NCI-H748 (cell line): Measurements from ENCODE around the gene LEMD2.

Experiments used
- DNase-seq: peaks from one replicate; lab custom pipeline; 2025; ENCODE audit not compliant: unreplicated experiment; lab: John Stamatoyannopoulos, UW

Gene LEMD2

DNA sequence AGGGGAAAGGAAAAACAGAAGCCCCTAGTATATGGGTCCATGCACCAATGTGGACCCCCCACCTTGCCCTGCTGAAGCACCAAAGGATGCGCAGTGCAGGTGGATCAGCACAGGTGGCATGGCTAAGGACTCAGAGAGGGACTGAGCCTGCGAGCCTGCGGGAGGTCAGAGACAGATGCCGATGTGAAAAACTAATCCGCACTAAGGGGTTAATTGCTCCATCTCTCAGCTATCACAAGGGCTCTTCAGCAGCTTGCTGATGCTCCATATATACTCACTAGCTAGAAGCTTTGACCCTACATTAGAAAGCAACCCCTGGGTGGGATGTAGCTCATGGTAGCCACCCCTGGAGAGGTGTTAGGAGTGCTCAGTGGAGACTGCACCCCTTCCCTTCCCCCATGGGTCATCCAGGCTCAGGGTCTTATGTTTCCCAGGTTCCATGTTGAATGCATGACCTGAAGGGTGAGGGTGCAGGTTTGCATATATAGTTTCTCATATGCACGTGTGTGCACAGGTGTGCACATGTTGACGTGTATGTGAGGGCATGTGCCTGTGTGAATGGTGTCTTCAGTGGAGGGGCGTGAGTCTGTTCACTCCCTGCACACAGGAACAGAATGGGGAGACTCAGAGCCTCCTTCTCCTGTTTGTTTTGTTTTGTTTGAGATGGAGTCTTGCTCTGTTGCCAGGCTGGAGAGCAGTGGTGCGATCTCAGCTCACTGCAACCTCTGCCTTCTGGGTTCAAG lies 28.9 kb downstream of the LEMD2 start:
- no peak for DNase-seq

DNA sequence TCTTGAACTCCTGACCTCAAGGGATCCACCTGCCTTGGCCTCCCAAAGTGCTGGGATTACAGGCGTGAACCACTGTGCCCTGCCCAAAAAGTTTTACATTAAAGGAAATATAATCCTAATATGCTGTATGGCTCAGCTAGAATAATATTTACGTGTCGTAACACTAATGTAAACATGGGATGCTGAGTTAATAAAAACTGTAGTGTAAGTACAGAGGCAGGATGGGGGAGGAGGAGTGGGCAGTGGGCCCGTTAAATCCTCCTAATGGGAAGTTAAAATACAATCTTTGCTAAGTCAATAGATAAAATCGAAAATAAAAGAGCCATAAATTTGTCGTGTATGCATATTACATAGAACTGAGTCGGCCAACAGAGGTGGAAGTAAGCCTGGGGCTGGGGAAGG lies 30.1 kb downstream of the LEMD2 start:
- DNase-seq: peak; percentile 27

DNA sequence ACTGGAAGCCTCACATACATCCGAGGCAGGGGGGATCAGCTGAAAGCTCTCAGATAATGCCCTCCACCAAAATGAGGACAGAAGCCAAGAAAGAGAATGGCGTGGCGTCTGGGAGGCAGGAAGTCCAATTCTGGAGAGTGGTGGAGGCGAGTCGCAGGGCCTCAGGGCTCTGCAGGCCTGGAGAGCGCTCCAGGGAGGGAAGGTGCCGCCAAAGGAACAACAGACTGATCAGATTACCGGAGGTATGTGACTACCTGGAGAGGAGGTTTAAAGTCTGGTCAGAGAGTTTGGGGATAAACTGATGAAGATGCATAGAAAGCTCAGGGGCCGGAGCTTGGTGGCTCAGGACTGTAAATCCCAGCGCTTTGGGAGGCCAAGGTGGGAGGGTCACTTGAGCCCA lies 31.0 kb downstream of the LEMD2 start:
- no peak for DNase-seq

- peak; percentile 21 for DNase-seq
These were observed 31.8 kb downstream of the LEMD2 start for GRCh38 chr6:33757113-33757512.

- no peak for DNase-seq
These were observed 32.5 kb downstream of the LEMD2 start for GRCh38 chr6:33756211-33756954.

- DNase-seq: peak; percentile 63
These were observed 33.7 kb downstream of the LEMD2 start for GRCh38 chr6:33755070-33755869.

GRCh38 chr6:33754222-33754621 lies 34.7 kb downstream of the LEMD2 start:
- DNase-seq: peak; percentile 32

- DNase-seq: no peak
These were observed 36.3 kb downstream of the LEMD2 start for GRCh38 chr6:33752646-33753015.

DNA sequence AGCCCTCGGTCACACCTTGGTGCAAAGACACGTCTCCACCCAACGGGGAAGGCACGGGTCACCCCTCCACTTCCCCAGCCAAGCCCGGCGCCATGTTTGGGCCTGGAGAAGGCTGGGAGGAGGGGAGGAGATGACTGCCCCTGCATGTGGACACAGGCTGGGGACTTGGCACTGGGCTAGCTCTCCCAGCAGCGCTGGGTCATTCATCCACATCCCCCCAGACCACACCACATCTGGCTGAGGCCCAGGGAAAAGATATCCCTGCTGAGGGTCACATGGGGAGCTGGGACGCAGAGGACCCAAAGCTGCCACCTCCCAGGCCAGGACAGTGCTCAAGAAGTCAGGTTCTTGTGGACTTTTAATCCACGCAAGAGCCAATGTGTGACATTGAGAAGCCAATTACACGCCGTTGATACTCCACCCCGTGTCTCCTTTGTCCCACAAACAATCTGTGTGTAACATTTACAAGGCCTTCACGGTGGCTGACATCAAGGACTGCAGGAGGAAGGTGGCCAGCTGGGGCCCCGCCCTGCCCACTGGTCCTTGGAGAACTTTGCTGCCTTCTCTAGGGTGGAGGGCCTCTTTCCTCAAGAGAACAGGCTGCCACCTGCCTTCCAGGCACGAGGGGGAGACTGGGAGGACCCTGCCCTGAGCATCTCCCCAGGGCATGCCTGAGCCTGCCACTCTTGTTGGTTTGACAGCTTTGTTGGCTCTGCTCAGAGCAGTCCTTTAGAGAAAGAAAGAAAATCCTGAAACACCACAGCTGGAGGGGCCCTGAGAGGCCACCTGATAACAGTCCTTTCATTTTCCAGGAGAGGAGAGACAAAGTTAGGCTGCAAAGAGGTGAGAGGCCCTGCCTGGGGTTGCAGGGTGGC lies 36.9 kb downstream of the LEMD2 start:
- peak; percentile 91 for DNase-seq

GRCh38 chr6:33750244-33750991 lies 38.5 kb downstream of the LEMD2 start:
- no peak for DNase-seq

GRCh38 chr6:33749401-33749800 lies 39.5 kb downstream of the LEMD2 start:
- DNase-seq: no peak

GRCh38 chr6:33748841-33749240 lies 40.1 kb downstream of the LEMD2 start:
- DNase-seq: no peak

DNA sequence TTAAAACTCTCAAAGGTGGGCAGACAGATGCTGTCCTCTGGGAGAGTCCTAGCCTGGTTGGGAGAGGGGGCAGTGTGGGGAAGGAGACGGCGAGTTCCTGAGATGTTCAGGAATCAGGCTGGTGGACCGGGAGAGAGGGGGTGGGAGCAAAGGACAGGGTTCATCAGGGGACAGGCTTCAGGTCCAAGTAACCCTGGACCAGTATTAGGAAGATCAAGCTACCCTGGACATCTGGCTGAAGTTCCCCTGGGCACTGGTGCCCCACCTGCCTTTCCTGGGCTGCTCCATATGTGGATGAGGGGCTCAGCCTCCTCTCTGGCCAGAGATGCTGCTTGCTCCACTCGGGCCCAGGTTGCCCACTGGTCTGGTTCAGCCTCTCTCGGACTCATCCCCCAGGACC lies 41.1 kb downstream of the LEMD2 start:
- no peak for DNase-seq

- no peak for DNase-seq
These were observed 42.3 kb downstream of the LEMD2 start, which contains the start of gene IP6K3 for GRCh38 chr6:33746651-33747100. TSS of gene IP6K3 (minus strand) at chr6:33746905. CDS start at chr6:33735476, 11,429 bp downstream.

- no peak for DNase-seq
These were observed 42.8 kb downstream of the LEMD2 start for GRCh38 chr6:33746036-33746600.

DNA sequence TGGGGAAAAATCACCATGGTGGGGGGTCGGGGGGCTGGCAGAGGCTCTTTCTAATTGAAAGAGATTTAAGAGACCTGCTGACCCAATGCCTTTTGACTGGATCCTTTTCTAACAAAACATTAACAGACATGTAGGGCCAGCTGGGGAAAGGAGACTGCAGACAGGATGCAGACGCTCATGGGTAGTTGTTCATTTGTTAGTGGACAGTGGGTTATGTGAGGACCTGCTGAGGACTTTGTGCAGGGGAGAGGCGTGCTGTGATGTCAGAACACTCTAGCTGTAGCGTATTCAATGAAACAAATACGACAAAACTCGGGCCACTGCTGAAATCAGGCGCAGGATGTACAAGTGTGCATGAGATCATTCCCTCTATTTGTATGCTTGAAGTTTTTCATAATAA lies 43.4 kb downstream of the LEMD2 start:
- DNase-seq: no peak

DNA sequence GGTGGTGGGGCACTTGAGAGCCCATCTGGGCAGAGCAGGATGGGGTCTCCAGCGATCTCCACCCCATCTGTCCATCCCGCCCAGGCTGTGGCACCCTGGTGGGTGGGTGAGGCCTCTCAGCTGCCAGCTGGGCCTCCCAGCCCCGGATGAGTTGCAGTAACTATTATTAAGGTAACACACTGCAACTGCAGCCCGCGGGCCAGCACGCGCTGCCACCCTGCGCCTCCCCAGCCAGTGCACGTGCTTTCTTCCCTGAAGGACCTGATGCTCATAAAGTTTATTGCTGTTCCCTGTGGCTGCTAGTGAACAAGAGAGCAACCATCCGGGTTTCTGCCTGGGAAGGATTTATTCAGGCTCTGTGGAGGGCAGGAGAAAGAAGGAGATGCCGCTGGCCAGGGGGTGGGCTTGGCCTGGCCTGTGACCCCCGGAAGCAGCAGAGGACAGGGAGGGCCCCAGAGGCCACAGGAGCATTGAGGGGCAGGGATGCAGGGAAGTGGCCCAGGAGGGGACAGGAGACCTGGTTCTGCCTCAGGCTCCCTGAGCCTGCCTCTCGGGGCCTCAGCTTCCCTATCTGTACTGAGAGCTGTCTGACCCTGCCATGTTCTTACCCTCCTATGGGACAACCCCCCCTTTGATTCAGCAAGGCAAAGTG lies 43.9 kb downstream of the LEMD2 start:
- DNase-seq: peak; percentile 34

- peak; percentile 81 for DNase-seq
These were observed 44.7 kb downstream of the LEMD2 start for GRCh38 chr6:33744001-33744848.
